HCT116 (cell line): ENCODE results near the gene CRIP3. TPM values are rescaled to one million over a fixed set of nuclear protein-coding genes. Genes with fewer than 3 reads are reported as not detected.

Experiments
- ATAC-seq: fragments of 200-7000 bp; cut with Tn5 transposase; 2 replicates; pipeline ENCODE4 v1.9.1; 2020; ENCODE audit warnings: mild to moderate bottlenecking, moderate library complexity
- BruUV-seq: library from RNA; stranded (reverse); fragments of 400-500 nt; replicated peaks from 2 replicates; lab custom pipeline; 2021; lab: Mats Ljungman, UMichigan
- CTCF ChIA-PET: fragments of 300-600 bp; sonication (Branson Sonifier 250); formaldehyde crosslinking; loops from one replicate; lab custom pipeline; 2021; ENCODE audit warnings: antibody characterized with exemption; lab: Charles Lee
- POLR2A ChIA-PET: fragments of 300-600, 350-600 bp; sonication (Branson Sonifier 250); formaldehyde crosslinking; loops from one replicate; lab custom pipeline; 2021; ENCODE audit warnings: antibody characterized with exemption; lab: Charles Lee
- RAD21 ChIA-PET, 2 experiments: fragments of 300-600 bp; sonication (Branson Sonifier 250); formaldehyde crosslinking; loops; one replicate each; lab custom pipeline; 2023; ENCODE audit warnings: low total read pairs in 2 of 2; ENCODE audit not compliant: uncharacterized antibody in 2 of 2, unreplicated experiment in 2 of 2, low non-redundant PET in 1 of 2; lab: Charles Lee
- DNase-seq: peaks from one replicate; pipeline ENCODE4 v3.0.0-alpha.2; 2010; ENCODE audit warnings: low read depth, low spot score
- H2AFZ ChIP-seq: fragments of 200-600 bp; shearing (Covaris generic), sonication (generic); 2 replicates; pipeline ENCODE4 v1.6.1; 2017; ENCODE audit warnings: low read depth, mixed run types, mixed read lengths, antibody characterized with exemption, low read length; ENCODE audit not compliant: poor library complexity, severe bottlenecking
- H3K27ac ChIP-seq: 2 replicates; pipeline ENCODE4 v1.5.1; 2012; ENCODE audit warnings: low read depth, low read length
- H3K27me3 ChIP-seq: fragments of 200-600 bp; sonication (generic); 2 replicates; pipeline ENCODE4 v1.6.1; 2016; ENCODE audit warnings: mixed run types, low read length, mixed read lengths; ENCODE audit not compliant: insufficient read depth
- H3K36me3 ChIP-seq, 2 experiments: fragments of 200-500 bp in 1 of 2; fragments of 200-600 bp in 1 of 2; sonication (Bioruptor generic) in 1 of 2; sonication (generic) in 1 of 2; 2 replicates each; pipeline versions ENCODE4 v1.5.1 to v1.6.1; 2014 to 2016; ENCODE audit warnings: low read length in 2 of 2, inconsistent platforms in 1 of 2, mixed read lengths in 1 of 2, mixed run types in 1 of 2; ENCODE audit not compliant: insufficient read depth in 2 of 2, control insufficient read depth in 1 of 2
- H3K4me1 ChIP-seq, 2 experiments: fragments of 200-600 bp in 1 of 2; sonication (generic) in 1 of 2; 2 replicates each; pipeline versions ENCODE4 v1.5.1 to v1.6.1; 2012 to 2017; ENCODE audit warnings: low read length in 2 of 2, inconsistent platforms in 1 of 2, mild to moderate bottlenecking in 1 of 2, mixed read lengths in 1 of 2, mixed run types in 1 of 2, moderate library complexity in 1 of 2; ENCODE audit not compliant: insufficient read depth in 2 of 2, control insufficient read depth in 1 of 2
- H3K4me2 ChIP-seq: fragments of 200-600 bp; sonication (generic); 2 replicates; pipeline ENCODE4 v1.6.1; 2017; ENCODE audit warnings: mixed run types, low read length, mixed read lengths
- H3K4me3 ChIP-seq, 2 experiments: fragments of 200-600 bp in 1 of 2; sonication (generic) in 1 of 2; replicated peaks in 1 of 2; 2 replicates each; pipeline ENCODE4 v1.5.1; 2011 to 2016; ENCODE audit warnings: low read length in 2 of 2, control low read depth in 1 of 2, low read depth in 1 of 2, mild to moderate bottlenecking in 1 of 2, mixed read lengths in 1 of 2, mixed run types in 1 of 2
- H3K79me2 ChIP-seq: fragments of 200-600 bp; sonication (generic); 2 replicates; pipeline ENCODE4 v1.6.1; 2017; ENCODE audit warnings: mild to moderate bottlenecking, mixed run types, low read length, moderate library complexity, mixed read lengths; ENCODE audit not compliant: insufficient read depth
- H3K9ac ChIP-seq: fragments of 200-600 bp; sonication (generic); 2 replicates; pipeline ENCODE4 v1.6.1; 2016; ENCODE audit warnings: low read length, mixed read lengths
- H3K9me2 ChIP-seq: fragments of 200-600 bp; sonication (generic), shearing (Covaris generic); 2 replicates; pipeline ENCODE4 v1.6.1; 2017; ENCODE audit warnings: mixed run types, mild to moderate bottlenecking, moderate library complexity; ENCODE audit not compliant: insufficient read depth
- H3K9me3 ChIP-seq, 2 experiments: fragments of 200-500 bp in 1 of 2; fragments of 200-600 bp in 1 of 2; sonication (Bioruptor generic) in 1 of 2; sonication (generic) in 1 of 2; 2 replicates each; pipeline ENCODE4 v1.6.1; 2014 to 2017; ENCODE audit warnings: low read length in 2 of 2, mixed read lengths in 2 of 2, inconsistent platforms in 1 of 2, low read depth in 1 of 2, mild to moderate bottlenecking in 1 of 2, mixed run types in 1 of 2, moderate library complexity in 1 of 2; ENCODE audit not compliant: control insufficient read depth in 1 of 2, insufficient read depth in 1 of 2
- H4K20me1 ChIP-seq: fragments of 200-600 bp; sonication (generic), shearing (Covaris generic); 2 replicates; pipeline ENCODE4 v1.6.1; 2017; ENCODE audit warnings: mixed run types, mild to moderate bottlenecking, moderate library complexity; ENCODE audit not compliant: insufficient read depth
- ATF3 ChIP-seq: IDR thresholded peaks from 2 replicates; pipeline ENCODE4 v1.6.1; 2012
- CBX3 ChIP-seq: IDR thresholded peaks from 2 replicates; pipeline ENCODE4 v1.6.1; 2012; ENCODE audit warnings: low read depth
- ELF1 ChIP-seq: IDR thresholded peaks from 2 replicates; pipeline ENCODE4 v1.6.1; 2012; ENCODE audit warnings: low read depth, borderline replicate concordance
- EZH2 ChIP-seq: fragments of 200-600 bp; sonication (generic); IDR thresholded peaks from 2 replicates; pipeline ENCODE4 v1.6.1; 2017; ENCODE audit warnings: antibody characterized with exemption, mixed run types
- EZH2phosphoT487 ChIP-seq: fragments of 200-600 bp; IDR thresholded peaks from 2 replicates; pipeline ENCODE4 v1.6.1; 2018; ENCODE audit warnings: antibody characterized with exemption, borderline replicate concordance
- FOSL1 ChIP-seq: IDR thresholded peaks from 2 replicates; pipeline ENCODE4 v1.6.1; 2012; ENCODE audit warnings: low read depth
- JUND ChIP-seq: IDR thresholded peaks from 2 replicates; pipeline ENCODE4 v1.6.1; 2012
- MAX ChIP-seq: IDR thresholded peaks from 2 replicates; pipeline ENCODE4 v1.6.1; 2012
- POLR2A ChIP-seq: IDR thresholded peaks from 2 replicates; pipeline ENCODE4 v1.7.0; 2011; ENCODE audit warnings: borderline replicate concordance; ENCODE audit not compliant: insufficient read depth, insufficient read length; ENCODE audit errors: extremely low read depth
- POLR2AphosphoS5 ChIP-seq: IDR thresholded peaks from 2 replicates; pipeline ENCODE4 v1.6.1; 2011; ENCODE audit warnings: mild to moderate bottlenecking, low read depth, low read length, moderate library complexity
- RAD21 ChIP-seq: IDR thresholded peaks from 2 replicates; pipeline ENCODE4 v1.6.1; 2012; ENCODE audit warnings: low read depth, mild to moderate bottlenecking
- SIN3A ChIP-seq: IDR thresholded peaks from 2 replicates; pipeline ENCODE4 v1.6.1; 2012; ENCODE audit warnings: low read depth
- SP1 ChIP-seq: IDR thresholded peaks from 2 replicates; pipeline ENCODE4 v1.6.1; 2012; ENCODE audit warnings: low read depth
- SRF ChIP-seq: IDR thresholded peaks from 2 replicates; pipeline ENCODE4 v1.6.1; 2012; ENCODE audit warnings: low read depth
- TCF7L2 ChIP-seq: IDR thresholded peaks from 2 replicates; pipeline ENCODE4 v1.7.0; 2011; ENCODE audit warnings: borderline replicate concordance, inconsistent platforms; ENCODE audit not compliant: insufficient read depth, insufficient read length; ENCODE audit errors: extremely low read depth
- YY1 ChIP-seq: IDR thresholded peaks from 2 replicates; pipeline ENCODE4 v1.6.1; 2011; ENCODE audit warnings: low read length, low read depth, moderate library complexity, mild to moderate bottlenecking; ENCODE audit not compliant: insufficient replicate concordance; ENCODE audit errors: extremely low read depth
- ZNF274 ChIP-seq: fragments of 200-500 bp; sonication (Bioruptor generic); IDR thresholded peaks from 2 replicates; pipeline ENCODE4 v1.6.1; 2014; ENCODE audit warnings: mild to moderate bottlenecking, low read depth, low read length, inconsistent platforms
- intact Hi-C: fragments of 100-400 bp; cut with micrococcal nuclease; formaldehyde crosslinking; loops from 2 replicates; pipeline ENCODE4 v1.10.0; 2022
- total RNA-seq: library from RNA; stranded (reverse); gene quantifications from one replicate; pipeline ENCODE4 v1.2.1, GENCODE V29; 2021; ENCODE audit not compliant: unreplicated experiment
- TF ChIP-seq, protein P1 (sequence below): IDR thresholded peaks from 2 replicates; pipeline ENCODE4 v1.6.1; 2011; ENCODE audit warnings: mild to moderate bottlenecking, low read length, moderate library complexity; ENCODE audit not compliant: insufficient replicate concordance; ENCODE audit errors: extremely low read depth
- TF ChIP-seq, protein P2 (sequence below), 3 experiments: fragments of 200-600 bp in 1 of 3; sonication (generic) in 1 of 3; IDR thresholded peaks in 2 of 3; conservative IDR thresholded peaks in 1 of 3; 2 replicates each; pipeline ENCODE4 v1.5.1; 2012 to 2017; ENCODE audit warnings: low read depth in 2 of 3, low read length in 2 of 3, antibody characterized with exemption in 1 of 3, borderline replicate concordance in 1 of 3, control low read depth in 1 of 3, mild to moderate bottlenecking in 1 of 3, mixed read lengths in 1 of 3, mixed run types in 1 of 3, moderate library complexity in 1 of 3; ENCODE audit not compliant: insufficient read depth in 1 of 3

The CRIP3 gene
- total RNA-seq, 1 experiment from 2014 or later, result not detected

GRCh38 chr6:43310624-43311023, 2.0 kb upstream of the CRIP3 start (continued):
- TF ChIP-seq POLR2AphosphoS5, result no peak
- TF ChIP-seq SRF, result no peak
- TF ChIP-seq CBX3, result no peak
- no peak for TF ChIP-seq ELF1
- TF ChIP-seq, all 23 proteins: peak for 0

GRCh38 chr6:43310134-43310533, 1.5 kb upstream of the CRIP3 start:
- no TSS peak for BruUV-seq
- POLR2A ChIA-PET, result no interaction called here
- Histone ChIP-seq H3K36me3 (no peaks in the 10 kb centered on the region), H4K20me1 (no peaks in the 10 kb centered on the region), H3K9me2 (no peaks in the 10 kb centered on the region), H3K27ac (no peak overlapping the region), H3K9me3 (no peaks in the 10 kb centered on the region), H3K9ac (no peak overlapping the region), H2AFZ (peak overlapping the region; percentile 77), H3K4me2 (no peak overlapping the region), H3K4me3 (no peak overlapping the region), H3K27me3 (no peaks in the 10 kb centered on the region), H3K4me1 (peaks cover 2 to 8% of the 10 kb centered on the region in 2 experiments; a peak in 3 of 4 replicates), H3K79me2 (no peaks in the 10 kb centered on the region)
- TF ChIP-seq ELF1 (no peak), CBX3 (no peak), MAX (no peak), FOSL1 (no peak), EZH2phosphoT487 (no peak), ZNF274 (no peak), ATF3 (no peak), POLR2AphosphoS5 (no peak), TCF7L2 (no peak), YY1 (no peak), EZH2 (no peak), SRF (no peak), SIN3A (no peak), POLR2A (no peak), SP1 (no peak), RAD21 (no peak), JUND (no peak)
- TF ChIP-seq, protein P1, sequence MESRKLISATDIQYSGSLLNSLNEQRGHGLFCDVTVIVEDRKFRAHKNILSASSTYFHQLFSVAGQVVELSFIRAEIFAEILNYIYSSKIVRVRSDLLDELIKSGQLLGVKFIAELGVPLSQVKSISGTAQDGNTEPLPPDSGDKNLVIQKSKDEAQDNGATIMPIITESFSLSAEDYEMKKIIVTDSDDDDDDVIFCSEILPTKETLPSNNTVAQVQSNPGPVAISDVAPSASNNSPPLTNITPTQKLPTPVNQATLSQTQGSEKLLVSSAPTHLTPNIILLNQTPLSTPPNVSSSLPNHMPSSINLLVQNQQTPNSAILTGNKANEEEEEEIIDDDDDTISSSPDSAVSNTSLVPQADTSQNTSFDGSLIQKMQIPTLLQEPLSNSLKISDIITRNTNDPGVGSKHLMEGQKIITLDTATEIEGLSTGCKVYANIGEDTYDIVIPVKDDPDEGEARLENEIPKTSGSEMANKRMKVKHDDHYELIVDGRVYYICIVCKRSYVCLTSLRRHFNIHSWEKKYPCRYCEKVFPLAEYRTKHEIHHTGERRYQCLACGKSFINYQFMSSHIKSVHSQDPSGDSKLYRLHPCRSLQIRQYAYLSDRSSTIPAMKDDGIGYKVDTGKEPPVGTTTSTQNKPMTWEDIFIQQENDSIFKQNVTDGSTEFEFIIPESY, result no peak
- TF ChIP-seq, protein P2, sequence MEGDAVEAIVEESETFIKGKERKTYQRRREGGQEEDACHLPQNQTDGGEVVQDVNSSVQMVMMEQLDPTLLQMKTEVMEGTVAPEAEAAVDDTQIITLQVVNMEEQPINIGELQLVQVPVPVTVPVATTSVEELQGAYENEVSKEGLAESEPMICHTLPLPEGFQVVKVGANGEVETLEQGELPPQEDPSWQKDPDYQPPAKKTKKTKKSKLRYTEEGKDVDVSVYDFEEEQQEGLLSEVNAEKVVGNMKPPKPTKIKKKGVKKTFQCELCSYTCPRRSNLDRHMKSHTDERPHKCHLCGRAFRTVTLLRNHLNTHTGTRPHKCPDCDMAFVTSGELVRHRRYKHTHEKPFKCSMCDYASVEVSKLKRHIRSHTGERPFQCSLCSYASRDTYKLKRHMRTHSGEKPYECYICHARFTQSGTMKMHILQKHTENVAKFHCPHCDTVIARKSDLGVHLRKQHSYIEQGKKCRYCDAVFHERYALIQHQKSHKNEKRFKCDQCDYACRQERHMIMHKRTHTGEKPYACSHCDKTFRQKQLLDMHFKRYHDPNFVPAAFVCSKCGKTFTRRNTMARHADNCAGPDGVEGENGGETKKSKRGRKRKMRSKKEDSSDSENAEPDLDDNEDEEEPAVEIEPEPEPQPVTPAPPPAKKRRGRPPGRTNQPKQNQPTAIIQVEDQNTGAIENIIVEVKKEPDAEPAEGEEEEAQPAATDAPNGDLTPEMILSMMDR (IDR thresholded peaks at IDR 0.05 in 2 of 3, conservative IDR thresholded peaks at IDR 0.05 in 1 of 3; ENCODE audit: borderline replicate concordance in 1 of 3, insufficient read depth in 1 of 3, low read depth in 2 of 3, low read length in 2 of 3), result no peak
- intact Hi-C loops, result no loop called here
- CTCF ChIA-PET, result no interaction called here
- ATAC-seq (no peak), DNase-seq (no peak)
- RAD21 ChIA-PET, result no interaction called here
